Measurements from ENCODE around the gene KHSRP.

- no peak for TF ChIP-seq CTCF (IDR thresholded peaks at IDR 0.05)
- TF ChIP-seq POLR2A (IDR thresholded peaks at IDR 0.05): no peak
Observed at GRCh38 chr19:6439743-6440142, 15.1 kb upstream of the KHSRP start.
